Endothelial cell of umbilical vein (primary cell): Measurements from ENCODE around the gene CUL7. TPM values are rescaled to one million over a fixed set of nuclear protein-coding genes. Genes with fewer than 3 reads are reported as not detected.

ENCODE experiments used
- BruUV-seq: library from RNA; stranded (reverse); fragments of 400-500 nt; replicated peaks from 2 replicates; lab custom pipeline; 2021; lab: Mats Ljungman, UMichigan
- CTCF ChIA-PET: fragments of 300-600, 350-600 bp; sonication (Branson Sonifier 250); formaldehyde crosslinking; loops from one replicate; lab custom pipeline; 2021; ENCODE audit warnings: antibody characterized with exemption, inconsistent platforms; lab: Charles Lee
- POLR2A ChIA-PET: fragments of 300-600, 350-600 bp; sonication (Branson Sonifier 250); formaldehyde crosslinking; loops from one replicate; lab custom pipeline; 2021; ENCODE audit warnings: antibody characterized with exemption, inconsistent platforms; lab: Charles Lee
- DNase-seq: peaks from one replicate; pipeline ENCODE4 v3.0.0-alpha.2; 2011; ENCODE audit warnings: low read depth, low spot score
- FAIRE-seq: peaks from 2 replicates; lab custom pipeline; 2011; peaks lifted over from hg19 to GRCh38; lab: Jason Lieb, UNC
- H2AFZ ChIP-seq: 2 replicates; pipeline ENCODE4 v1.6.0; 2012; ENCODE audit warnings: low read depth, low read length, control low read depth, inconsistent platforms
- H3K27ac ChIP-seq: 2 replicates; pipeline ENCODE4 v1.5.1; 2011; ENCODE audit warnings: low read depth, mild to moderate bottlenecking, control low read depth, low read length, moderate library complexity; ENCODE audit not compliant: insufficient read depth
- H3K27me3 ChIP-seq, 2 experiments: 2 replicates each; pipeline versions ENCODE4 v1.6.0 to v1.6.1; 2011; ENCODE audit warnings: low read length in 2 of 2, mixed read lengths in 1 of 2; ENCODE audit not compliant: control insufficient read depth in 2 of 2, insufficient read depth in 2 of 2
- H3K36me3 ChIP-seq, 2 experiments: 2 replicates in 1 of 2; 3 replicates in 1 of 2; pipeline ENCODE4 v1.5.1; 2011; ENCODE audit warnings: low read length in 2 of 2, mild to moderate bottlenecking in 1 of 2, moderate library complexity in 1 of 2; ENCODE audit not compliant: control insufficient read depth in 2 of 2, insufficient read depth in 2 of 2; ENCODE audit errors: extremely low read depth in 1 of 2
- H3K4me1 ChIP-seq: 3 replicates; pipeline ENCODE4 v1.5.1; 2011; ENCODE audit warnings: mild to moderate bottlenecking, low read length; ENCODE audit not compliant: control insufficient read depth, insufficient read depth; ENCODE audit errors: extremely low read depth
- H3K4me2 ChIP-seq: 2 replicates; pipeline ENCODE4 v1.6.1; 2011; ENCODE audit warnings: low read length, control low read depth, mixed read lengths; ENCODE audit not compliant: insufficient read depth
- H3K4me3 ChIP-seq, 3 experiments: fragments of 200-600 bp in 1 of 3; sonication (generic), shearing (Covaris generic) in 1 of 3; replicated peaks in 1 of 3; 2 replicates each; pipeline ENCODE4 v1.5.1; 2011 to 2016; ENCODE audit warnings: control low read depth in 3 of 3, low read length in 3 of 3, mild to moderate bottlenecking in 2 of 3, inconsistent platforms in 1 of 3, low read depth in 1 of 3, moderate library complexity in 1 of 3; ENCODE audit not compliant: insufficient read depth in 1 of 3
- H3K79me2 ChIP-seq: 2 replicates; pipeline ENCODE4 v1.6.0; 2012; ENCODE audit warnings: low read length, inconsistent platforms; ENCODE audit not compliant: control insufficient read depth, insufficient read depth
- H3K9ac ChIP-seq: replicated peaks from 2 replicates; pipeline ENCODE3; 2011; ENCODE audit warnings: low read length, control low read depth; ENCODE audit not compliant: insufficient read depth; ENCODE audit errors: extremely low read depth
- H3K9me1 ChIP-seq: replicated peaks from 3 replicates; pipeline ENCODE4 v1.6.0; 2011; ENCODE audit warnings: mild to moderate bottlenecking, low read length; ENCODE audit not compliant: control insufficient read depth, insufficient read depth; ENCODE audit errors: extremely low read depth
- H3K9me3 ChIP-seq: replicated peaks from 2 replicates; pipeline ENCODE4 v1.5.1; 2012; ENCODE audit warnings: low read length, inconsistent platforms; ENCODE audit not compliant: control insufficient read depth, insufficient read depth
- H4K20me1 ChIP-seq: replicated peaks from 2 replicates; pipeline ENCODE3; 2011; ENCODE audit warnings: mild to moderate bottlenecking, low read length; ENCODE audit not compliant: control insufficient read depth, insufficient read depth; ENCODE audit errors: extremely low read depth
- CTCF ChIP-seq, 2 donors: IDR thresholded peaks; 1 replicate in 1 of 2; 2 replicates in 1 of 2; pipeline ENCODE4 v1.5.1; 2011; ENCODE audit warnings: low read length in 2 of 2, mild to moderate bottlenecking in 2 of 2, moderate library complexity in 2 of 2, control low read depth in 1 of 2, inconsistent platforms in 1 of 2, low read depth in 1 of 2; ENCODE audit not compliant: insufficient read depth in 1 of 2; ENCODE audit errors: extremely low read depth in 1 of 2
- FOS ChIP-seq: IDR thresholded peaks from 2 replicates; pipeline ENCODE4 v1.6.1; 2011; ENCODE audit warnings: mild to moderate bottlenecking, low read length, moderate library complexity, borderline replicate concordance; ENCODE audit not compliant: insufficient read depth
- POLR2AphosphoS5 ChIP-seq: IDR thresholded peaks from 2 replicates; pipeline ENCODE4 v1.6.1; 2012; ENCODE audit warnings: low read depth, mild to moderate bottlenecking, control low read depth, low read length, moderate library complexity; ENCODE audit not compliant: insufficient read depth
- dilution Hi-C: fragments of 300-500 bp; cut with MboI; formaldehyde crosslinking; loops from one replicate; pipeline ENCODE4 v1.15.0; 2019; ENCODE audit warnings: low sequenced_read_pairs; ENCODE audit not compliant: extremely low pct_ligation_motif_present
- intact Hi-C: fragments of 100-400 bp; cut with micrococcal nuclease; formaldehyde crosslinking; loops from one replicate; pipeline ENCODE4 v1.10.0; 2022
- polyA plus RNA-seq, 4 experiments: library from polyadenylated mRNA; depleted of rRNA in 3 of 4; stranded (reverse) in 3 of 4; unstranded in 1 of 4; fragments of >200 nt; gene quantifications; 2 replicates each; pipeline versions ENCODE4 v1.2.1 to v1.2.3, GENCODE V29; 2011 to 2012; ENCODE audit warnings: missing spikeins in 1 of 4
- total RNA-seq: library from RNA; stranded (reverse); gene quantifications from 2 replicates; pipeline ENCODE4 v1.2.3, GENCODE V29; 2021
- TF ChIP-seq, protein P1 (sequence below): IDR thresholded peaks from 2 replicates; pipeline ENCODE4 v1.6.1; 2011; ENCODE audit not compliant: insufficient read depth, insufficient read length

Gene CUL7
- total and polyA plus RNA-seq, 2 donors (not counting 3 experiments of a cell fraction or from before 2014, with no cell fraction given) = 29.4 to 33.7 TPM

DNA sequence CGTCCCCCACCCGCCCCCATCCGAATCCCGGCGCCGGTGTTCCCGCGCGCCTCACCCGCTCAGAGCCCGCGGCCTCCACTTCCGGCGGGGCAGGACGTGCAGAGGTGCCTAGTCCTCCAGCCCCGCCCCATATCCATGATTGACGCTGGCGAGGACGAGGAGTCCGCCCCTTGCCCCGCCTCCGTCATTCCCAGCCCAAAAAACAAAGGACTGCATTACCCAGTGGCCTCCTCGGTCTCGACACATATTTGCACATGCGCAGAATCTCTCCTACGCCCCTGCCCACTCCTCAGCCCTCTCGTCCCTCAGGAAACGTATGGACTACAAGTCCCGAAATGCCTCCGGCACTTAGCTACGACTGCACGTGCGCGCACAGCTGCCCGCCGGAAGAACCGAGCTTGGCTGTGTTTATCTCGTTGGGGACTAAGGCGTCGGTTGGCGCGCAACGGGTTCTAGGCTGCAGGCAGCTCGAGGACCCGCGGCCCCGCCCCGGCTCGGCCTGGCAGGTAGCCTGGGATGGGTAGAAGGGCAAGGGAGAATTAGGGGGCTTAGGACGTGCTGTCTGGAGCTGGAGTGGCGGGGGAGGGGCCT is 39.7 kb downstream of the CUL7 start, which contains the start of the genes KLHDC3 and MEA1:
TSS of gene KLHDC3 (plus strand) at position 407 of the 591 bp plus-strand sequence. CDS start 2,944 bp downstream, outside the sequence.
TSS of gene MEA1 (minus strand) at position 104 of the 591 bp plus-strand sequence. CDS start 133 bp downstream, outside the sequence.
- Histone ChIP-seq H3K4me1 (peaks cover 17% of the 10 kb centered on the region), H4K20me1 (no peaks in the 10 kb centered on the region), H3K4me3 (peak within 1 kb of the TSS; percentile 58 to 87 (median 72)), H3K9ac (peak within 1 kb of the TSS; percentile 90), H3K9me1 (no peaks in the 10 kb centered on the region), H3K27me3 (no peaks in the 10 kb centered on the region), H3K27ac (peak within 1 kb of the TSS; percentile 52), H3K79me2 (peaks cover 34% of the 10 kb centered on the region), H3K36me3 (peaks cover 5 to 30% of the 10 kb centered on the region in 2 experiments), H3K4me2 (peak within 1 kb of the TSS; percentile 95), H2AFZ (peak within 1 kb of the TSS; percentile 84), H3K9me3 (no peaks in the 10 kb centered on the region)
- ChIA-PET POLR2A (interaction anchor here (0.7 to 1.9 kb wide), 7 partner anchors 30 to 85 kb away, joined by 4 to 9 read pairs (median 6); partner anchors contain the start of genes CNPY3, CUL7, KLC4 and MRPL2), CTCF (interaction anchor here (0.5 to 8.7 kb wide), 9 partner anchors 17 to 130 kb away, joined by 3 to 55 read pairs (median 4); partner anchors contain the start of genes CNPY3, CUL7 and PEX6)
- intact Hi-C loops = loop anchor here (1.0 to 5.0 kb wide), 6 partner anchors 30 to 160 kb away; partner anchors contain the start of genes CNPY3, CUL7, GNMT and PEX6
- FAIRE-seq = peak; percentile 99
- peak; percentile 100 for DNase-seq
- dilution Hi-C loops = no loop called here
- TF ChIP-seq, protein P1, sequence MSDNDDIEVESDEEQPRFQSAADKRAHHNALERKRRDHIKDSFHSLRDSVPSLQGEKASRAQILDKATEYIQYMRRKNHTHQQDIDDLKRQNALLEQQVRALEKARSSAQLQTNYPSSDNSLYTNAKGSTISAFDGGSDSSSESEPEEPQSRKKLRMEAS = peak; percentile 88
- TF ChIP-seq FOS = no peak
- no peak for TF ChIP-seq CTCF (IDR thresholded peaks at IDR 0.05; ENCODE audit: extremely low read depth in 1 of 2, insufficient read depth in 1 of 2, low read depth in 1 of 2, low read length in 2 of 2)
- TF ChIP-seq POLR2AphosphoS5 = peak; percentile 79
- no TSS peak for BruUV-seq
